GM19455 (cell line): Measurements from ENCODE around the gene MLC1.

Experiments used
- ATAC-seq: cut with Tn5 transposase; IDR thresholded peaks from one replicate; pipeline ENCODE4 v1.9.1; 2021; ENCODE audit not compliant: unreplicated experiment

Gene MLC1

GRCh38 chr22:50078761-50079160 is 6.5 kb downstream of the MLC1 start:
- ATAC-seq, result no peak

- no peak for ATAC-seq
Observed at GRCh38 chr22:50078246-50078645, 7.0 kb downstream of the MLC1 start.

- ATAC-seq, result no peak
Observed at GRCh38 chr22:50076646-50077535, 8.3 kb downstream of the MLC1 start.

- ATAC-seq, result no peak
Observed at GRCh38 chr22:50074551-50075530, 10.4 kb downstream of the MLC1 start.

GRCh38 chr22:50074056-50074455 is 11.2 kb downstream of the MLC1 start:
- ATAC-seq, result no peak

GRCh38 chr22:50072714-50073538 is 12.3 kb downstream of the MLC1 start:
- ATAC-seq, result no peak

GRCh38 chr22:50072167-50072555 is 13.1 kb downstream of the MLC1 start:
- no peak for ATAC-seq

GRCh38 chr22:50071432-50072166 is 13.6 kb downstream of the MLC1 start:
- no peak for ATAC-seq

GRCh38 chr22:50070366-50070765 is 14.9 kb downstream of the MLC1 start:
- ATAC-seq, result no peak

- ATAC-seq, result no peak
Observed at GRCh38 chr22:50068096-50068495, 17.1 kb downstream of the MLC1 start.

GRCh38 chr22:50067244-50067643 is 18.0 kb downstream of the MLC1 start:
- no peak for ATAC-seq

GRCh38 chr22:50064453-50064852 is 20.8 kb downstream of the MLC1 start:
- ATAC-seq, result no peak

GRCh38 chr22:50063589-50064393 is 21.4 kb downstream of the MLC1 start:
- no peak for ATAC-seq

- ATAC-seq, result no peak
Observed at GRCh38 chr22:50062509-50063135, 22.6 kb downstream of the MLC1 start.

- no peak for ATAC-seq
Observed at GRCh38 chr22:50061824-50062355, 23.3 kb downstream of the MLC1 start.

- no peak for ATAC-seq
Observed at GRCh38 chr22:50061141-50061823, 23.9 kb downstream of the MLC1 start.

- ATAC-seq, result no peak
Observed at GRCh38 chr22:50060441-50061140, 24.6 kb downstream of the MLC1 start.
